ENCODE data around the gene LRRC34. TPM values are rescaled to one million over a fixed set of nuclear protein-coding genes. Genes with fewer than 3 reads are reported as not detected.

Gene LRRC34
- total and polyA plus RNA-seq, 5 donors from 2014 or later: 0.06 to 0.62 (median 0.21) TPM; not detected in 2

- Mint-ChIP-seq H3K4me3 (peak overlapping the region; percentile 86 to 93 (median 87)), H3K27ac (peak overlapping the region; percentile 62 to 79 (median 70)), H3K27me3 (peaks cover 52% of the 10 kb centered on the region), H3K4me1 (peaks cover 12 to 29% (median 14%) of the 10 kb centered on the region in 4 donors), H3K9me3 (peaks cover 0 to 14% (median 6%) of the 10 kb centered on the region in 7 donors), H3K36me3 (no peaks in the 10 kb centered on the region)
- H3K36me3 ChIP-seq (ENCODE audit: control insufficient read depth, insufficient read depth, low read length): no peaks in the 10 kb centered on the region
- H3K27me3 ChIP-seq (ENCODE audit: control insufficient read depth, insufficient read depth, low read length): peaks cover 8% of the 10 kb centered on the region
- ATAC-seq (ENCODE audit: low read depth in 2 of 2): peak; percentile 85 to 87
- peaks cover 12 to 14% of the 10 kb centered on the region in 2 experiments for H3K9me3 ChIP-seq (ENCODE audit: control insufficient read depth in 2 of 2, low read length in 2 of 2)
- H3K4me1 ChIP-seq (ENCODE audit: control insufficient read depth, insufficient read depth, low read length, poor library complexity, severe bottlenecking): peaks cover 27% of the 10 kb centered on the region
- H3K27ac ChIP-seq (ENCODE audit: insufficient read depth, low read length, poor library complexity, severe bottlenecking): no peak overlapping the region
- DNase-seq: peak; percentile 58 to 91 (median 75)
- peak overlapping the region; percentile 80 for H3K4me3 ChIP-seq (ENCODE audit: low read depth, low read length)
Measured at GRCh38 chr3:169813757-169814517, 1.2 kb upstream of the LRRC34 start.

- Mint-ChIP-seq H3K4me3 (peak overlapping the region; percentile 86 to 93 (median 87)), H3K27ac (peak overlapping the region; percentile 62 to 79 (median 70)), H3K9me3 (peaks cover 0 to 14% (median 6%) of the 10 kb centered on the region in 7 donors), H3K4me1 (peaks cover 12 to 29% (median 14%) of the 10 kb centered on the region in 4 donors), H3K36me3 (no peaks in the 10 kb centered on the region), H3K27me3 (peaks cover 46% of the 10 kb centered on the region)
- ATAC-seq (ENCODE audit: low read depth in 2 of 2) (no peak), DNase-seq (peak in 1 of 3 donors; percentile 27)
- Histone ChIP-seq H3K9me3 (ENCODE audit: control insufficient read depth in 2 of 2, low read length in 2 of 2) (peaks cover 12 to 14% of the 10 kb centered on the region in 2 experiments), H3K27me3 (ENCODE audit: control insufficient read depth, insufficient read depth, low read length) (peaks cover 8% of the 10 kb centered on the region), H3K4me1 (ENCODE audit: control insufficient read depth, insufficient read depth, low read length, poor library complexity, severe bottlenecking) (peaks cover 27% of the 10 kb centered on the region), H3K27ac (ENCODE audit: insufficient read depth, low read length, poor library complexity, severe bottlenecking) (no peak overlapping the region), H3K4me3 (ENCODE audit: low read depth, low read length) (peak overlapping the region; percentile 80), H3K36me3 (ENCODE audit: control insufficient read depth, insufficient read depth, low read length) (no peaks in the 10 kb centered on the region)
Measured at GRCh38 chr3:169813278-169813677, 574 bp upstream of the LRRC34 start.

GRCh38 chr3:169811631-169812331 is 923 bp downstream of the LRRC34 start:
- Mint-ChIP-seq H3K27ac (no peak overlapping the region), H3K36me3 (no peaks in the 10 kb centered on the region), H3K4me1 (peaks cover 12 to 29% (median 14%) of the 10 kb centered on the region in 4 donors), H3K27me3 (peaks cover 33% of the 10 kb centered on the region), H3K9me3 (peaks cover 0 to 14% (median 6%) of the 10 kb centered on the region in 7 donors), H3K4me3 (peak overlapping the region; percentile 82 to 87 (median 86))
- Histone ChIP-seq H3K36me3 (ENCODE audit: control insufficient read depth, insufficient read depth, low read length) (no peaks in the 10 kb centered on the region), H3K27ac (ENCODE audit: insufficient read depth, low read length, poor library complexity, severe bottlenecking) (no peak overlapping the region), H3K9me3 (ENCODE audit: control insufficient read depth in 2 of 2, low read length in 2 of 2) (peaks cover 10 to 14% of the 10 kb centered on the region in 2 experiments), H3K4me1 (ENCODE audit: control insufficient read depth, insufficient read depth, low read length, poor library complexity, severe bottlenecking) (peaks cover 27% of the 10 kb centered on the region), H3K4me3 (ENCODE audit: low read depth, low read length) (peak overlapping the region; percentile 43), H3K27me3 (ENCODE audit: control insufficient read depth, insufficient read depth, low read length) (no peaks in the 10 kb centered on the region)
- DNase-seq (peak in 2 of 3 donors; percentile 10 to 58), ATAC-seq (ENCODE audit: low read depth in 2 of 2) (peak in 1 of 2 donors; percentile 7)

DNA sequence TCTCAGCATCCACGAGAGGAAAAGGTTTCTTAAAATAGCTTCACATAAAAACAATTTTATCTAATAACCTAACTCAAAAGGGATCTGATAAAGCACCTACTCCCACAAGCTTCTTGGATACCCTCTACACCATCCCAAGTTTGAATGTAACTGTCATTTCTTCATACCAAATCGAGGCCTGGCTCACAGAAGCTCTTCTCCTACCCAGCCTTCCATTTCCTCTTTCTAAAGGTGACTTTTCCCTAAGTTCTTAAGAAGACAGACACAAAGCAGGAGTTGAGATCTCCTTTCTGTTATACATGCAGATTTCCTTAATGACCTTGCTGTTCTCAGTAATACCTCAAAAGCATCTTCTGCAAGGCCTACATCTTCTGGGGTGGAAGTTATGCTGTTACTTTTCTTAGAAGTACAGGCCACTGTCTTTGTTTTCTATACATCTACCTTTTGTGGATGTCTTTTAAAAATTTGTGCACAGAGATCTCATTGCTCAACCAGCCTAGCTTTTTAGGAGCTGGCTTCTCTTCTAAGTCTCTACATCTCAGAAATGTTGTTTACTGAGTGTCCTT is 3.4 kb downstream of the LRRC34 start:
- Mint-ChIP-seq H3K27me3 (peaks cover 25% of the 10 kb centered on the region), H3K27ac (no peak overlapping the region), H3K4me1 (peaks cover 12 to 29% (median 14%) of the 10 kb centered on the region in 4 donors), H3K9me3 (no peaks in the 10 kb centered on the region), H3K36me3 (no peaks in the 10 kb centered on the region), H3K4me3 (peak overlapping the region in 2 of 4 donors; percentile 13 to 39)
- Histone ChIP-seq H3K27me3 (ENCODE audit: control insufficient read depth, insufficient read depth, low read length) (no peaks in the 10 kb centered on the region), H3K27ac (ENCODE audit: insufficient read depth, low read length, poor library complexity, severe bottlenecking) (no peak overlapping the region), H3K9me3 (ENCODE audit: control insufficient read depth in 2 of 2, low read length in 2 of 2) (no peaks in the 10 kb centered on the region), H3K36me3 (ENCODE audit: control insufficient read depth, insufficient read depth, low read length) (no peaks in the 10 kb centered on the region), H3K4me3 (ENCODE audit: low read depth, low read length) (no peak overlapping the region), H3K4me1 (ENCODE audit: control insufficient read depth, insufficient read depth, low read length, poor library complexity, severe bottlenecking) (peaks cover 27% of the 10 kb centered on the region)
- DNase-seq (peak in 1 of 3 donors; percentile 74), ATAC-seq (ENCODE audit: low read depth in 2 of 2) (no peak)

DNA sequence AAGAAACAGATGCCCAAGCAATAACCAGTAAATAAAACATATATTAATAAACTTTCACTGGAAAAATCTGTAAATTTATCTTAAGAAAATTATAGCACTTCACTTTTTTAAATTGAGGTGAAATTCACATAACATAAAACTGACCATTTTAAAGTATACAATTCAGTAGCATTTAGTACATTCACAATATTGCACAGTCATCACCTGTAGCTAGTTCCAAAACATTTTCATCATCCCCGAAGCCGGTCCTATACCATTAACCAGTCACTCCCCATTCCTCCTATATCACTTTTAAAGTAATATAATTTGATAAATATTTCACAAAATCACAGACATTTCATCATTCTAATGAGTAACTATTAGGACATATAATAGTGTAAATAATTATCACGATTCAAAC is 8.0 kb downstream of the LRRC34 start:
- Mint-ChIP-seq H3K27me3 (peaks cover 4% of the 10 kb centered on the region), H3K36me3 (no peaks in the 10 kb centered on the region), H3K9me3 (no peaks in the 10 kb centered on the region), H3K27ac (no peak overlapping the region), H3K4me3 (no peak overlapping the region), H3K4me1 (peaks cover 0 to 5% (median 1%) of the 10 kb centered on the region in 4 donors)
- no peak overlapping the region for H3K27ac ChIP-seq (ENCODE audit: insufficient read depth, low read length, poor library complexity, severe bottlenecking)
- no peaks in the 10 kb centered on the region for H3K27me3 ChIP-seq (ENCODE audit: control insufficient read depth, insufficient read depth, low read length)
- ATAC-seq (ENCODE audit: low read depth in 2 of 2): no peak
- no peaks in the 10 kb centered on the region for H3K36me3 ChIP-seq (ENCODE audit: control insufficient read depth, insufficient read depth, low read length)
- H3K4me1 ChIP-seq (ENCODE audit: control insufficient read depth, insufficient read depth, low read length, poor library complexity, severe bottlenecking): no peaks in the 10 kb centered on the region
- no peaks in the 10 kb centered on the region for H3K9me3 ChIP-seq (ENCODE audit: control insufficient read depth in 2 of 2, low read length in 2 of 2)
- H3K4me3 ChIP-seq (ENCODE audit: low read depth, low read length): no peak overlapping the region
- no peak for DNase-seq

GRCh38 chr3:169792359-169792758 is 20.3 kb downstream of the LRRC34 start:
- Histone ChIP-seq H3K27me3 (ENCODE audit: control insufficient read depth, insufficient read depth, low read length) (no peaks in the 10 kb centered on the region), H3K36me3 (ENCODE audit: control insufficient read depth, insufficient read depth, low read length) (peaks cover 24% of the 10 kb centered on the region), H3K9me3 (ENCODE audit: control insufficient read depth in 2 of 2, low read length in 2 of 2) (no peaks in the 10 kb centered on the region), H3K27ac (ENCODE audit: insufficient read depth, low read length, poor library complexity, severe bottlenecking) (no peak overlapping the region), H3K4me1 (ENCODE audit: control insufficient read depth, insufficient read depth, low read length, poor library complexity, severe bottlenecking) (no peaks in the 10 kb centered on the region), H3K4me3 (ENCODE audit: low read depth, low read length) (no peak overlapping the region)
- no peaks in the 10 kb centered on the region for H3K9me3 Mint-ChIP-seq
- H3K36me3 Mint-ChIP-seq: peaks cover 13% of the 10 kb centered on the region
- DNase-seq (no peak), ATAC-seq (ENCODE audit: low read depth in 2 of 2) (no peak)
- peaks cover 0 to 7% (median 3%) of the 10 kb centered on the region in 4 donors for H3K4me1 Mint-ChIP-seq
- H3K27ac Mint-ChIP-seq: no peak overlapping the region
- H3K4me3 Mint-ChIP-seq: no peak overlapping the region
- H3K27me3 Mint-ChIP-seq: no peaks in the 10 kb centered on the region

DNA sequence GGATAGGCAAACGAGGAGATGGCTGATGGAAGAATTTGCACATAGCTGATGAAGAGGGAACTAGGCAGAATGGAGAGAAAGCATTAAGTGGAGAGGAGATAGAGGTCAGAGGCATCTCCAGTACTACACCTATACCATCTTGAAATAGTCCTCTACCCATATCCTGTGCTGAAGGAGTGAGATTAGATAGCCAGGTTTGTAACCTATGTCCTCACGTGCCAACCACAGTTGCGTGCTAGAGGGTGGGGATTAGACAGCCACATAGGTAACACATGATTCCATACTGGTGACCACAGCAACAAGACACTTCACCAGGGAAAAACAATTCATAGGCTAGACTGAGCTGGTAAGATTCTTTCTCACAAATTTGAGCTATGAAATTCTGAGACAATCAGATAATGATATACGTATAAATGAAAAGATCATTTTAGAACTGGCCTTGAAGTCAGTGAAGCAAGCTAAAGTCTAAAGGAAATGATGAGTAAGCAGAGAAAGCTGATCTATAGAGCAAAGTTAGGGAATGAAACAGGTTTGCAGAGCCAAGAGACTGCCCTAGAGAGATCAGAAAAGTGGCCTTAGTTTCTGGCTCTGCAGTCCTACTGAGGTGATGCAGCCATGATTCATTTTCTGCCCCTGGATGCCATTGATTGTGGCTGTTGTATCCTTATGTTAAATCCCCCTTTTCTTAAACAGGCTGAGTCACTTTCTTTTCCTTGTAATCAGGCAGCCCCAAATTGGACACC is 21.8 kb downstream of the LRRC34 start:
- Mint-ChIP-seq H3K4me3 (no peak overlapping the region), H3K4me1 (peaks cover 0 to 7% (median 3%) of the 10 kb centered on the region in 4 donors), H3K36me3 (peaks cover 25% of the 10 kb centered on the region), H3K9me3 (no peaks in the 10 kb centered on the region), H3K27ac (peak overlapping the region in 1 of 3 donors; percentile 5), H3K27me3 (no peaks in the 10 kb centered on the region)
- Histone ChIP-seq H3K36me3 (ENCODE audit: control insufficient read depth, insufficient read depth, low read length) (peaks cover 37% of the 10 kb centered on the region), H3K4me3 (ENCODE audit: low read depth, low read length) (no peak overlapping the region), H3K27me3 (ENCODE audit: control insufficient read depth, insufficient read depth, low read length) (no peaks in the 10 kb centered on the region), H3K4me1 (ENCODE audit: control insufficient read depth, insufficient read depth, low read length, poor library complexity, severe bottlenecking) (no peaks in the 10 kb centered on the region), H3K27ac (ENCODE audit: insufficient read depth, low read length, poor library complexity, severe bottlenecking) (no peak overlapping the region), H3K9me3 (ENCODE audit: control insufficient read depth in 2 of 2, low read length in 2 of 2) (no peaks in the 10 kb centered on the region)
- ATAC-seq (ENCODE audit: low read depth in 2 of 2) (no peak), DNase-seq (no peak)
